Choroid plexus epithelial cell (primary cell): ENCODE results near the gene MAN1A1.

ENCODE experiments used
- DNase-seq: peaks from one replicate; pipeline ENCODE4 v3.0.0-alpha.2; 2010; ENCODE audit warnings: low read depth
- H3K4me3 ChIP-seq: 2 replicates; pipeline ENCODE4 v1.5.1; 2011; ENCODE audit warnings: low read depth, mild to moderate bottlenecking, control low read depth, low read length, moderate library complexity
- TF ChIP-seq, protein P1 (sequence below): conservative IDR thresholded peaks from 2 replicates; pipeline ENCODE4 v1.5.1; 2011; ENCODE audit warnings: low read depth, mild to moderate bottlenecking, control low read depth, inconsistent platforms, low read length, moderate library complexity

MAN1A1 gene

DNA sequence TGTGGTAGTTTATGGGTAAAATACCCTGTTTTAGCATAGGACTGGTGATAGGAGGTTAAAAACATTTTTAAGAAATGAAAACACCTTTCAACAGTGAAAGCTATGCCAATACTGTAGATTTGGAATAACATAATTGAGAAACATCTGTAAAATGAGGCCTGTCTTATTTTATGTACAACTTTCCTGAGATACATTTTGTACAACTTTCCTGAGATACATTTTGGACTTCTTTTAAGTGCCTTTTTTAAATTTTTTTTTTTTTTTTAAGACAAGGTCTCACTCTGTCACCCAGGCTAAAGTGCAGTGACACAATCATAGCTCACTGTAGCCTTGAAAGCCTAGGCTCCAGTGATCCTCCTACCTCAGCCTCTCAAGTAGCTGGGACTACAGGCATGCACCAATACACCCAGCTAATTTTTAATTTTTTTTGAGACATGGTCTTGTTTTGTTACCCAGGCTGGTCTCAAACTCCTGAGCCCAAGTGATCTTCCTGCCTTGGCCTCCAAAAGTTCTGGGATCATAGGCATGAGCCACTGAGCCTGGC lies 84.6 kb downstream of the MAN1A1 start:
- no peak for DNase-seq
- no peak overlapping the region for H3K4me3 ChIP-seq
- TF ChIP-seq, protein P1, sequence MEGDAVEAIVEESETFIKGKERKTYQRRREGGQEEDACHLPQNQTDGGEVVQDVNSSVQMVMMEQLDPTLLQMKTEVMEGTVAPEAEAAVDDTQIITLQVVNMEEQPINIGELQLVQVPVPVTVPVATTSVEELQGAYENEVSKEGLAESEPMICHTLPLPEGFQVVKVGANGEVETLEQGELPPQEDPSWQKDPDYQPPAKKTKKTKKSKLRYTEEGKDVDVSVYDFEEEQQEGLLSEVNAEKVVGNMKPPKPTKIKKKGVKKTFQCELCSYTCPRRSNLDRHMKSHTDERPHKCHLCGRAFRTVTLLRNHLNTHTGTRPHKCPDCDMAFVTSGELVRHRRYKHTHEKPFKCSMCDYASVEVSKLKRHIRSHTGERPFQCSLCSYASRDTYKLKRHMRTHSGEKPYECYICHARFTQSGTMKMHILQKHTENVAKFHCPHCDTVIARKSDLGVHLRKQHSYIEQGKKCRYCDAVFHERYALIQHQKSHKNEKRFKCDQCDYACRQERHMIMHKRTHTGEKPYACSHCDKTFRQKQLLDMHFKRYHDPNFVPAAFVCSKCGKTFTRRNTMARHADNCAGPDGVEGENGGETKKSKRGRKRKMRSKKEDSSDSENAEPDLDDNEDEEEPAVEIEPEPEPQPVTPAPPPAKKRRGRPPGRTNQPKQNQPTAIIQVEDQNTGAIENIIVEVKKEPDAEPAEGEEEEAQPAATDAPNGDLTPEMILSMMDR = no peak

DNA sequence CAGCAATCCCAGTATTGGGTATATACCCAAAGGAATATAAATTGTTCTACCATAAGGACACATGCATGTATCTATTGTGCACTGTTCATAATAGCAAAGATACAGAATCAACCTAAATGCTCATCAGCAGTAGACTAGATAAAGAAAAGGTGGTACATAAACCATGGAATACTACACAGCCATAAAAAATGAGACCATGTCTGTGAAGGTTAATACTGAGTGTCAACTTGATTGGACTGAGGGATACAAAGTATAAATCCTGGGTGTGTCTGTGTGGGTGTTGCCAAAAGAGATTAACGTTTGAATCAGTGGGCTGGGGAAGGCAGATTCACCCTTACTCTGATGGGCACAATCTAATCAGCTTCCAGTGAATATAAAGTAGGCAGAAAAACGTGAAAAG lies 86.9 kb downstream of the MAN1A1 start:
- DNase-seq = no peak
- TF ChIP-seq, protein P1 = no peak
- no peak overlapping the region for H3K4me3 ChIP-seq

DNA sequence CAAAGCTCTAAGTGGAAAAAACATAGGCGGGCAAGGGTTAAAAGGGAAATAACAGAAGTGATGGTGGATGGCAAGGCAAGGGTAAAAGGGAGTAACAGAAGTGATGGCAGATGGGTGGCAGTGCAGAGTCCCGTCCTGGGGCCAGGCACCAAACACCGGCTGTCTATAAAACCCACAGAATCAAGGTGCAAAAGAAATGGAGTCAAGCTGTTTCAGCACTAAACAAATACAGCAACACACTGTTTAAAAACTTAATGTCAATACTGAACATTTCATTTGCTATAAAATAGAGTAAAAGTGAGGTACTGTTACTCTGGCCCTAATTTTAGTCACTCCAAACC lies 87.6 kb downstream of the MAN1A1 start:
- no peak overlapping the region for H3K4me3 ChIP-seq
- DNase-seq = no peak
- TF ChIP-seq, protein P1 = no peak

DNA sequence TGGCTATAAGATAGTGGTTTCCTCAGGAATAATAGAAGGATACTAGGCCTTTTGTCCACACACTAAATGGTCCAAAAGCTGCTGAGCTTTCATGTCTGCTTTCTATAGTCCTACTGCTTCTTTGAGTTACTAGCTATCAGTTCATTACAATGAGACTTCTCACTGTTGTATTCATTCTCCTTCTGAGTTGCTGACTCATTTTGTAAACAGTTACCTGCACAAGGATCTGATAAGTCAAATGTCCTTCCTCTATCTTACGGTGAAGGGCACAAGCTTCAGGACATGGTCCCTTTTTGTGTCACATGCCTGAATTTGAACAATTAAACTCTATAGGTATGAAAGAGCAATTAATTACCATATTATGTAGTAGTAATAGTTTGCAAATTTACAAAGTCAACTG lies 90.5 kb downstream of the MAN1A1 start:
- no peak for DNase-seq
- TF ChIP-seq, protein P1 = no peak
- H3K4me3 ChIP-seq = no peak overlapping the region

DNA sequence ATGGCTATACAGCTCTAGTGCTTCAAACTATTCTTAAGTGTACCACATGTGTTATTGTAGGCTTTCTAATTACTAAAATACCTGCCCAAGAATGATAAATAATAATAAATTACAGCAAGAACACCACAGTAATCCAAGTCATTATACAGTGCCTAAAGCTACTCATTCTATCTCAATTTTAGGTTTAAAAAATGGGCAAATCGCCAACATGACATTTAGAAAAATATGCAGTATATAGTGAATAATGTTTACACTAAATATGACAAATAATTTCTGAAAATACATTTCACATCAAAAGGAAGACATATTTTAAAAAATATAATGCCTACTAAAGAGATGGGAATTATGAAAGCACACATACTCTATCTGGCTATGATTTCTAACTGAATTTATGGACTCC lies 91.8 kb downstream of the MAN1A1 start:
- TF ChIP-seq, protein P1 = no peak
- DNase-seq = no peak
- H3K4me3 ChIP-seq = no peak overlapping the region

DNA sequence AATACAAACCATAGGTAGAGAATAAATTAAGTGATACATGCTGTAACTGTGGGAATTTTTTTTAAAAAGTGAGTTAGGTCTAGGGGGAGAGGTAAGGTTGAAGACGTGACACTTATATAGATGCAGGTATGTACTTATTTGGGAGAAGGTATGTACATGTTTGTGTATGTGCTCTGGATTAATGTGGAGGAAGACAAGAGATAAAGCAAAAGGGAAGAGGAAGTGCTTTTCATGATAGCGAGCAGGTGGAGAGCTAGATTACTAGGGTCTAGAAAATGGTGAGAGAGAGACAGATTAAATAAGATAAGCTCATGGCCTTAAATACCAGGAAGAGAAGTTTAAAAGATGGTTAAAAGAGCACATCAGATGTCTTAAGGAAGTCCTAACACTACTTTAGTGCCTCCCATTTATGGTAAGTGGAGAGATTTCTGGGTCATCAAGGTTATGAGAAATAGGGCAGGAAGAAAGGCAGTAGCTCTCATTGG lies 92.5 kb downstream of the MAN1A1 start:
- TF ChIP-seq, protein P1 = no peak
- no peak overlapping the region for H3K4me3 ChIP-seq
- DNase-seq = no peak

DNA sequence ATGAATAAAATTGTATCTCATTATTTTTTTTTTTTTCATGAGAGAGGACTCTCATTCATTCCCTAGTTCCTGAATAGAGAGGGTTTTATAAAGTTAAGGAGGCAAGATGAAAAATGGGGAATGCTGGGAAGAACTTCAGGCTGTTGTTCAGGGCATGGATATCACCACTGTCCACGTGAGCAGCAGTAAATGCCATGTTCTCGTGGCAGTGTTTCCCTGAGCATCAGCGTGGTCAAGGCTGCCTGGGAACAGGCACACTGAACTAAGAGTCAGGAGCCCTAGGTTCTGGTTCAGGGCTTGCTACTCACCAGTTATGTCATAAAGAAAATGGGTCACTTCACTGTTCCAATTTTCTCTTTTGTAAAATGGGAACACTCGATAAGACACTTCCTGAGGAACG lies 93.2 kb downstream of the MAN1A1 start:
- no peak for DNase-seq
- TF ChIP-seq, protein P1 = no peak
- H3K4me3 ChIP-seq = no peak overlapping the region
